Globus pallidus (tissue), 1 donor: ENCODE data around the gene ARHGAP10.

Experiments
- DNase-seq: peaks from one replicate; pipeline ENCODE4 v3.0.0-alpha.2; 2015; ENCODE audit warnings: low spot score

Gene ARHGAP10

DNA sequence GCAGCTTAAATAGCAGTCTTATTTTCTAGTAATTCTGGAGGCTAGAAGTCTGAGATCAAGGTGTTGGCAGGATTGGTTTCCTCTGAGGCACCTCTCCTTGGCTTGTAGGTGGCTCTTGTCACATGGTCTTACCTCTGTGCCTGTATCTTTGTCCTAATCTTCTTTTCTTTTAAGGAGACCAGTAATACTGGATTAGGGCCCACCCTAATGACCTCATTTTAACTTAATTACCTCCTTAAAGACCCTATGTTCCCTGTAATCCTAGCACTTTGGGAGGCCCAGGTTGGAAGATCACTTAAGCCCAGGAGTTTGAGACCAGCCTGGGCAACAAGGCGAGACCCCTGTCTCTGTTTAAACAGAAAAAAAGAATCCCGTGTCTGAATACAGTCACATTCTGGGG lies 38.9 kb downstream of the ARHGAP10 start:
- no peak for DNase-seq

- DNase-seq: no peak
These were observed 40.2 kb downstream of the ARHGAP10 start for GRCh38 chr4:147772056-147772455.

- DNase-seq: no peak
These were observed 40.6 kb downstream of the ARHGAP10 start for GRCh38 chr4:147772459-147772969.

GRCh38 chr4:147773261-147774184 lies 41.6 kb downstream of the ARHGAP10 start:
- no peak for DNase-seq

DNA sequence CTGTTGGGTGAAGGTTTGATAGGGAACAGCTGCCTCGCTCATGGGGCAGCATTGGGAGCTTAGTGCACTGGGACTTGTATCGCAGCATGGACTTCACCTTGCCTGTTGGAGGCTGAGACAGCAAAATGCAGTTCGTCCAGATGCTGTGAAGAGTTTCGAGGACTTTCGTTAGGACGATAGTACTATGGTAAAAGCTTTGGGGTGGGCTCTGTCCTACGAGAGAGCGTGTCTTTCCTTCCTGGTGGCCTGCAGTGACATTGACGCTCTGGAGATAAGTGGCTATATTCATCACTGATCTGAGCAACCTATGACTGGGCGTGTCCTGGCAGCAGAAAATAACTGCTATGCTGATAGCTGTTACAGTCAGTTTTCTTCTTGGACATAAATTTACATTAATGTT lies 44.8 kb downstream of the ARHGAP10 start:
- no peak for DNase-seq

DNA sequence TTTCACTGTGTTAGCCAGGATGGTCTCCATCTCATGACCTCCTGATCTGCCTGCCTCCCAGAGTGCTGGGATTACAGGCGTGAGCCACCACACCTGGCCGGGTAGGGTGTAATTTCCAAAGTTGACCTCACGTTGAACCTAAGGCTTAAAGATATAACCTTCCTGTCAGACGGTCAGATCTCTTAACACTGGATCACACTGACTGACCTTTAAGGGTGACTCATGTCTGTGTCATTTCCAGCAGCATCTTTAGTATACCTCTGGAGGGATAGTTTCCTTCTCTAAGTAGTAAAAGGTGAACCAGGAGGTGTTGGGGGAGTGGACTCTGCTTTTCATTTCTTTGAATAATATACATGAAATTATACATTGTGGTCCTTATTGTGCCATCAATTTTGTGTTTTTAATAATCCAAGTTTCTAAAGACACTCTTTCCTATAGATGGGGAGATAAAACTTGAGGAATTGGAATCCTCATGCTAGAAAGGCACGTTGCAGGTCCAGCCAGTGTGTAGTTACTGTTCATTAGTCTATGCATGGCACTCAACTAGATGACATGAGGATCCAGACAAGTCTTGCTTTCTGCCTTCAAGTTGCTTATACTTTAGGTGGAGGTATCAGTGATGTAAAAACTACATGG lies 45.7 kb downstream of the ARHGAP10 start:
- no peak for DNase-seq

DNA sequence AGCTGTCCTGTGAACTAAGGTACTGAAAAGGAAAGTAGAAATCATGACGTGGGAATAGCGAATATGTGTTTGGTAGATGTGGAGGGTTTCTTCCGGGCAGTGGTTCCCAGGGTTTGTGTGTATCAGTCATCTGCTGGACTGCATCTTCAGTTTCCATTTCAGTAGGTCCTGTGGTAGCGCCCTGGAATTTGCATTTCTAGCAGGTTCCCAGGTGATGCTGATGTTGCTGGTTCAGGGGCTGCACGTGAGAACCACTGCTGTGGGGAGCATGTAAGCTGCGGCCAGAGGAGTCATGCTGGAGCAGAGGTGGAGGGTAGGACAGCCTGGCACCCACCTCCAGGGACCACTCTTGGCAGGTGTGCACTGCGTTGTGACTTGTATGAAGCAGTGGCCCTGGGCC lies 47.1 kb downstream of the ARHGAP10 start:
- no peak for DNase-seq

DNA sequence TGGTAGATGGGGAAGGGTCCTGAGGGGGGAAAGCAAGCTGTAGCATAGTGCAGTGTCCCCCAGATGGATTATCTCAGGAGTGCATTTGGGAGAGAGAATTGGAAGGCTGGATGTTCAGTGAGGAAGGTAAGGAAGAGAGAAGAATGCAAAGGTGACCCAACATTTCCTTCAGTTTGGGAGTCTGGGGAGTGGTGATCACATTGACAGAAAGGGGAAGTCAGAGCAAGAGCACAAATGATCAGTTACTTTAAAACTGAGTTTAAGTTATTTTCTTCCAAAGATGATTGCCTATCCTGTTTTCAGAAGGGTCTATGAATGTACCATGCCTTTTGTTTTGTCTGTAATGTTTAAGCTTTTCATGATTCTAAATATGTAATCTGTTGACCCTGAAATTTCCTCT lies 47.6 kb downstream of the ARHGAP10 start:
- DNase-seq: no peak

- DNase-seq: no peak
These were observed 48.4 kb downstream of the ARHGAP10 start for GRCh38 chr4:147780137-147780777.

- DNase-seq: no peak
These were observed 50.3 kb downstream of the ARHGAP10 start for GRCh38 chr4:147782087-147782781.

- no peak for DNase-seq
These were observed 53.2 kb downstream of the ARHGAP10 start for GRCh38 chr4:147785129-147785528.

DNA sequence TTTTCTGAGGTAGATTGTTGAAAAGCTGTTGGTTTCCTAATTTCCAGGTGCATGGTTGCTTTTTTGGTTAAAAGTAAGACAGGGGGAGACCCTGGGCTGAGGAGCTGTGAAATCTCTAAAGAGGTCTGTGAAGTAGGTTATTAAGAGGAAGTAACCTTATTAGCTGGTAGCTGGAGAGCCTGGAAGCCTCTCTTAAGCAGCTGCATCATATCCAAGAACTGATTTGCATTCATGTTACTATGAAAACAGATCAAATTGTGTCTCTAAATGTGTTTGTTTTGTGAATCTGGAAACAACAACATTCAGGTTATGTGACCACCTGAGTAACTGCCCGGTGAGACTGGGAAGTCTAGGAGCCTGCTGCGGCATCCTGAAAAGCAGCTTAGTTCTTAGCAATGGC lies 54.1 kb downstream of the ARHGAP10 start:
- no peak for DNase-seq

GRCh38 chr4:147786531-147786930 lies 54.6 kb downstream of the ARHGAP10 start:
- no peak for DNase-seq

DNA sequence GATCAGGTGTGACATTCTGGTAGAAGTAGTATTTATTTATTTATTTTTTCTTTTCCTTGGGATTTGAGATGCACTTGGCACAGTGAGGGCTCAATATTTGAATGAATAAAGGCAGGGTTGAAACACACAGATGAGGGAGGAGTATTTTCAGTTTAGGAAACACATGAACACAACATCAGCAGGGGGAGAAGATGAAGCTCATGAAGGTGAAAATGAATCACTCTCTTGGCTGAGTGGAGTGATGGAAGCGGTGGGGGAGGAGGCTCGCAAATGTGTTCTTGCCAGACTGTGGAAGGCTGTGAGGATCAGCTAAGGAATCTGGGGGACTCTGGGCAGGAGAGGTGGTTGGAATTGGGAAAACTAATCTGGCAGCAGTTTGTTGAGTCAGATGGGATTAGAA lies 55.3 kb downstream of the ARHGAP10 start:
- no peak for DNase-seq

- no peak for DNase-seq
These were observed 56.9 kb downstream of the ARHGAP10 start for GRCh38 chr4:147788791-147789190.

DNA sequence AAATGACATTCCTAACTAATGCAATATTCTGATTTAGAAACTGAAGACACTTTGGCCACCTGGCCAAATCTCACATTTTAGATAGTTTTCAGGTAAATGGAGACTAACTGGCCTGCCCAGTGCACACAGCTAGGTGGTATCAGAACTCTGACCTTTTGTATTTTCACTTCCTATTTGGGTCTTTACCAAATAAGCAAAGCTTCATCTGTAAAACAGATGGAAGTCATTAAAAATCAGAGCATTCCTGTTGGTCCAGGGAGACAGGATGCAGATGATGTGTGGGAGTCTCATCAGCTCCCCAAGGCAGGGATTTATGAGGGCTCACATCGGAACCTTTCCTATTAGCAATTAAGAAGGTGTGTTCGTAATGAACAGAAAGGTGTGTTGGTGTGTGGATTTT lies 57.7 kb downstream of the ARHGAP10 start:
- DNase-seq: no peak

DNA sequence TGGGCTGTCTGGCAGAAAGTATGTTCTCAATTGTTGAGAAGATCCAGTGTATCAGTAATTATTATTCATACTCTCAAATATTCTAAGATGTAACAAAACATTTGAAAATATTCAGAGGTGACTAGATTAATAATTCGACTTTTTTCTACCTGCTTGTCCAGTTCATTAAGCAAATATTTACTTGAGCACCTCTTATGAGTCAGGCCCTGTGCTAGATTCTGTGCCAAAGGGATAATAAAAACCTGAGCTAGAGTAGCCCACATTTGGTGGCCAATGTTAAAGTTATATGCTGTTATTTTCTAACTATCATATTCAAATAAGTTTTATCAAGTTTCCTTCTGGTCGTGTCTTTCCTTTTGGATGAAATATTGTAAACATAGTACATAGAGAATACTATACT lies 58.5 kb downstream of the ARHGAP10 start:
- no peak for DNase-seq

DNA sequence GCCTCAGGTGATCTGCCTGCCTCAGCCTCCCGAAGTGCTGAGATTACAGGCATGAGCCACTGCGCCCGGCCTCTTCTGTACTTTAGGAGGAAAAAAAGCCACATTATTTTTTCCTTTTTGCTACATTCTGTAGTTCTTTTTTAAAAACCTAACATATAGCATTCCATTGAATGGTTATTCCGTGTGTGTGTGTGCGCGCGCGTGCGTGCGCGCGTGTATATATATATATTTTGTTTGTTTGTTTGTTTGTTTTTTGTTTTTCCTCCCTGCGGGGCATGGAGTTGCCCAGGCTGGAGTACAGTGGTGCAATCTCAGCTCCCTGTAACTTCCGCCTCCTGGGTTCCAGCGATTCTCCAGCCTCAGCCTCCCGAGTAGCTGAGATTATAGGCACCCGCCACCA lies 59.5 kb downstream of the ARHGAP10 start:
- no peak for DNase-seq

DNA sequence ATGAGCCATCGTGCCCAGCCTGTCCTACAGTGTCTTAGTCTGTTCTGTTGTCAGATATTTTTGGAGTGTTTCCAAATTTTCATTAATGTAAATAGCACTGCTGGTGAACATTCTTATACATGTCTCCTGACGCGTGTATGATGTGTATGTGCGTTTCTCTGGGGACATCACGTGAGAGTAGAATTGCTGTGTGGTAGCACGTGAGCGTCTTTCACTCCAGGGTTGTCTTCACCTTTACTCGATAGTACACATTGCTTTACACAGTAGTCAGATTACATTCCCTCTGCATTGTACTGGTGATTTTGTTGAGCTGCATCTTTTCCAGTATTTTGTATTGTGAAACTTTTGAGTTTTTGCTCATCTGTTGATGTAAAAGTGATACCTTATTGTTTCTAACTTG lies 60.0 kb downstream of the ARHGAP10 start:
- no peak for DNase-seq

GRCh38 chr4:147793569-147794313 lies 61.9 kb downstream of the ARHGAP10 start:
- DNase-seq: no peak

DNA sequence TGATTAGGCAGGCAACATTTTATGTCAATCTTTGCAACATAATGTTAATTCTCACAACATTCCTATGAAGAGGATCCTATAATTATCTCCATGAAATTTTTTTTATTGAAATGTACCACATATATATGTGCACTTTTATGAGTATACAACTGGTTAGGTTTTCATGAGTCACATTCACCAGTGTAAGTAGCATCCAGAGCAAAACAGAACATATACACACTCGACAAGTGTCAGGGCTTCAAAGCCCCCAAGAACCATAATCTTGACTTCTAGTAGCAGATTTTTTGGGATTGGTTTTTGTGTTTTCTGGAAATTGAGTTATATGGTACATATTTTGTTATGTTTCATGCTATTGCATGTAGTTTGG lies 62.4 kb downstream of the ARHGAP10 start:
- no peak for DNase-seq
